CD4-positive, CD25-positive, alpha-beta regulatory T cell (primary cell): ENCODE results near the gene CEP44. TPM values are rescaled to one million over a fixed set of nuclear protein-coding genes. Genes with fewer than 3 reads are reported as not detected.
"Not testable (repeated sequence)": the region's sequence is repeated elsewhere in the genome, so short reads cannot be mapped to it uniquely, and the experiment has no call there.

Experiments
- ATAC-seq, 2 donors: fragments of 150-1000 bp; cut with Tn5 transposase; one replicate each; pipeline ENCODE4 v1.10.0; 2021; ENCODE audit warnings: low read depth in 2 of 2, moderate number of reproducible peaks in 2 of 2, moderate library complexity in 1 of 2
- DNase-seq, 3 donors: peaks; one replicate each; pipeline versions ENCODE4 v3.0.0 to v3.0.0-alpha.2; 2012 to 2022; ENCODE audit warnings: mixed read lengths in 1 of 3
- H3K27ac ChIP-seq: one replicate; pipeline ENCODE4 v1.7.0; 2013; ENCODE audit warnings: mild to moderate bottlenecking, low read length; ENCODE audit not compliant: insufficient read depth, poor library complexity, severe bottlenecking
- H3K27me3 ChIP-seq: one replicate; pipeline ENCODE4 v1.7.0; 2013; ENCODE audit warnings: low read length; ENCODE audit not compliant: control insufficient read depth, insufficient read depth
- H3K36me3 ChIP-seq: one replicate; pipeline ENCODE4 v1.7.0; 2013; ENCODE audit warnings: mild to moderate bottlenecking, low read length, moderate library complexity; ENCODE audit not compliant: control insufficient read depth, insufficient read depth
- H3K4me1 ChIP-seq: 2 replicates; pipeline ENCODE4 v1.7.0; 2013; ENCODE audit warnings: mild to moderate bottlenecking, low read length; ENCODE audit not compliant: insufficient read depth, control insufficient read depth, poor library complexity, severe bottlenecking
- H3K4me3 ChIP-seq: one replicate; pipeline ENCODE4 v1.7.0; 2013; ENCODE audit warnings: low read depth, mild to moderate bottlenecking, low read length, moderate library complexity
- H3K9me3 ChIP-seq, 2 experiments: 1 replicate in 1 of 2; 2 replicates in 1 of 2; pipeline ENCODE4 v1.7.0; 2013; ENCODE audit warnings: low read length in 2 of 2, mild to moderate bottlenecking in 1 of 2, moderate library complexity in 1 of 2; ENCODE audit not compliant: control insufficient read depth in 2 of 2
- H3K27ac Mint-ChIP-seq, 3 donors: one replicate each; pipeline ENCODE4 v1.8.0; 2020 to 2022; ENCODE audit warnings: mild to moderate bottlenecking in 3 of 3, mixed read lengths in 3 of 3, moderate library complexity in 2 of 3
- H3K27me3 Mint-ChIP-seq: one replicate; pipeline ENCODE4 v1.8.0; 2022; ENCODE audit warnings: mild to moderate bottlenecking, mixed read lengths
- H3K36me3 Mint-ChIP-seq: one replicate; pipeline ENCODE4 v1.8.0; 2020; ENCODE audit warnings: mixed read lengths
- H3K4me1 Mint-ChIP-seq, 4 donors: one replicate each; pipeline ENCODE4 v1.8.0; 2020 to 2022; ENCODE audit warnings: mixed read lengths in 4 of 4, mild to moderate bottlenecking in 1 of 4
- H3K4me3 Mint-ChIP-seq, 4 donors: one replicate each; pipeline ENCODE4 v1.8.0; 2020 to 2022; ENCODE audit warnings: mild to moderate bottlenecking in 4 of 4, mixed read lengths in 4 of 4, moderate library complexity in 3 of 4
- H3K9me3 Mint-ChIP-seq, 7 donors: one replicate each; pipeline ENCODE4 v1.8.0; 2020 to 2022; ENCODE audit warnings: mixed read lengths in 7 of 7, mild to moderate bottlenecking in 3 of 7, moderate library complexity in 2 of 7
- polyA plus RNA-seq, 4 donors: library from polyadenylated mRNA; unstranded; fragments of 300-500 nt; fragmentation: Illumina TruSeq; gene quantifications; one replicate each; pipeline ENCODE4 v1.2.3, GENCODE V29; 2021
- total RNA-seq: library from RNA; stranded (reverse); gene quantifications from one replicate; pipeline ENCODE4 v1.2.3, GENCODE V29; 2022

The CEP44 gene
- total and polyA plus RNA-seq, 5 donors from 2014 or later = 8.8 to 32.2 (median 15.1) TPM

GRCh38 chr4:174294641-174295040, 10.9 kb downstream of the CEP44 start:
- not testable (repeated sequence) for ATAC-seq, DNase-seq, H3K27ac Mint-ChIP-seq, H3K4me1 ChIP-seq, H3K27me3 ChIP-seq, H3K4me3 ChIP-seq, H3K27ac ChIP-seq, H3K27me3 Mint-ChIP-seq, H3K4me3 Mint-ChIP-seq
- Histone ChIP-seq H3K36me3 (peaks cover 15% of the 10 kb centered on the region), H3K9me3 (peaks cover 16 to 21% of the 10 kb centered on the region in 2 experiments)
- Mint-ChIP-seq H3K36me3 (peaks cover 34% of the 10 kb centered on the region), H3K4me1 (peaks cover 10 to 44% (median 18%) of the 10 kb centered on the region in 4 donors), H3K9me3 (peaks cover 4 to 22% (median 10%) of the 10 kb centered on the region in 7 donors)

- H3K36me3 ChIP-seq = peaks cover 16% of the 10 kb centered on the region
- Mint-ChIP-seq H3K9me3 (peaks cover 4 to 22% (median 10%) of the 10 kb centered on the region in 7 donors), H3K36me3 (peaks cover 38% of the 10 kb centered on the region), H3K4me1 (peaks cover 10 to 47% (median 21%) of the 10 kb centered on the region in 4 donors)
- not testable (repeated sequence) for H3K4me3 Mint-ChIP-seq, H3K27ac ChIP-seq, DNase-seq, H3K27me3 Mint-ChIP-seq, H3K27ac Mint-ChIP-seq, H3K4me3 ChIP-seq, H3K27me3 ChIP-seq, H3K4me1 ChIP-seq, ATAC-seq
- H3K9me3 ChIP-seq = peaks cover 16 to 21% of the 10 kb centered on the region in 2 experiments
Observed at GRCh38 chr4:174295142-174295541, 11.4 kb downstream of the CEP44 start.

- no peaks in the 10 kb centered on the region for H3K9me3 ChIP-seq
- peaks cover 46% of the 10 kb centered on the region for H3K36me3 Mint-ChIP-seq
- peaks cover 28% of the 10 kb centered on the region for H3K36me3 ChIP-seq
- no peaks in the 10 kb centered on the region for H3K4me1 ChIP-seq
- no peak overlapping the region for H3K4me3 Mint-ChIP-seq
- H3K27ac ChIP-seq = no peak overlapping the region
- H3K27me3 Mint-ChIP-seq = no peaks in the 10 kb centered on the region
- peaks cover 10 to 23% (median 16%) of the 10 kb centered on the region in 4 donors for H3K4me1 Mint-ChIP-seq
- DNase-seq (no peak), ATAC-seq (no peak)
- H3K27ac Mint-ChIP-seq = no peak overlapping the region
- no peaks in the 10 kb centered on the region for H3K9me3 Mint-ChIP-seq
- H3K4me3 ChIP-seq = no peak overlapping the region
- no peaks in the 10 kb centered on the region for H3K27me3 ChIP-seq
Observed at GRCh38 chr4:174303687-174304086, 20.0 kb downstream of the CEP44 start.

GRCh38 chr4:174304664-174305063, 21.0 kb downstream of the CEP44 start:
- Histone ChIP-seq H3K36me3 (peaks cover 35% of the 10 kb centered on the region), H3K27ac (no peak overlapping the region), H3K4me1 (no peaks in the 10 kb centered on the region), H3K27me3 (no peaks in the 10 kb centered on the region), H3K9me3 (no peaks in the 10 kb centered on the region), H3K4me3 (no peak overlapping the region)
- Mint-ChIP-seq H3K27me3 (no peaks in the 10 kb centered on the region), H3K4me3 (no peak overlapping the region), H3K4me1 (peaks cover 10 to 17% (median 15%) of the 10 kb centered on the region in 4 donors), H3K9me3 (no peaks in the 10 kb centered on the region), H3K36me3 (peaks cover 49% of the 10 kb centered on the region), H3K27ac (no peak overlapping the region)
- DNase-seq (no peak), ATAC-seq (no peak)

- no peak for ATAC-seq
- H3K4me3 ChIP-seq = no peak overlapping the region
- no peaks in the 10 kb centered on the region for H3K4me1 ChIP-seq
- no peak for DNase-seq
- Mint-ChIP-seq H3K27me3 (no peaks in the 10 kb centered on the region), H3K4me3 (no peak overlapping the region), H3K9me3 (no peaks in the 10 kb centered on the region), H3K36me3 (peaks cover 41% of the 10 kb centered on the region), H3K27ac (no peak overlapping the region), H3K4me1 (peaks cover 2 to 7% (median 7%) of the 10 kb centered on the region in 4 donors)
- H3K27me3 ChIP-seq = no peaks in the 10 kb centered on the region
- peaks cover 39% of the 10 kb centered on the region for H3K36me3 ChIP-seq
- H3K9me3 ChIP-seq = no peaks in the 10 kb centered on the region
- H3K27ac ChIP-seq = no peak overlapping the region
Observed at GRCh38 chr4:174305961-174306360, 22.2 kb downstream of the CEP44 start.

- H3K9me3 Mint-ChIP-seq = no peaks in the 10 kb centered on the region
- H3K27me3 ChIP-seq = no peaks in the 10 kb centered on the region
- H3K4me1 Mint-ChIP-seq = peaks cover 0 to 7% (median 2%) of the 10 kb centered on the region in 4 donors
- H3K4me3 Mint-ChIP-seq = no peak overlapping the region
- DNase-seq = no peak
- no peaks in the 10 kb centered on the region for H3K9me3 ChIP-seq
- H3K27ac Mint-ChIP-seq = no peak overlapping the region
- no peak overlapping the region for H3K4me3 ChIP-seq
- H3K27ac ChIP-seq = no peak overlapping the region
- no peak for ATAC-seq
- H3K4me1 ChIP-seq = no peaks in the 10 kb centered on the region
- no peaks in the 10 kb centered on the region for H3K27me3 Mint-ChIP-seq
- H3K36me3 ChIP-seq = peaks cover 43% of the 10 kb centered on the region
- peaks cover 39% of the 10 kb centered on the region for H3K36me3 Mint-ChIP-seq
Observed at GRCh38 chr4:174307694-174308093, 24.0 kb downstream of the CEP44 start.

- no peak overlapping the region for H3K4me3 ChIP-seq
- peaks cover 0 to 11% (median 3%) of the 10 kb centered on the region in 4 donors for H3K4me1 Mint-ChIP-seq
Observed at GRCh38 chr4:174312993-174313392, 29.3 kb downstream of the CEP44 start.

GRCh38 chr4:174314274-174314673, 30.6 kb downstream of the CEP44 start:
- Mint-ChIP-seq H3K4me3 (no peak overlapping the region), H3K9me3 (no peaks in the 10 kb centered on the region), H3K27me3 (no peaks in the 10 kb centered on the region), H3K27ac (no peak overlapping the region), H3K36me3 (peaks cover 12% of the 10 kb centered on the region), H3K4me1 (peaks cover 0 to 11% (median 2%) of the 10 kb centered on the region in 4 donors)
- peaks cover 43% of the 10 kb centered on the region for H3K36me3 ChIP-seq
- no peak overlapping the region for H3K4me3 ChIP-seq
- H3K27ac ChIP-seq = no peak overlapping the region
- no peaks in the 10 kb centered on the region for H3K9me3 ChIP-seq
- ATAC-seq = no peak
- no peaks in the 10 kb centered on the region for H3K27me3 ChIP-seq
- H3K4me1 ChIP-seq = no peaks in the 10 kb centered on the region
- no peak for DNase-seq

More at GRCh38 chr4:174312993-174313392, 29.3 kb downstream of the CEP44 start:
- no peak overlapping the region for H3K27ac ChIP-seq
- no peaks in the 10 kb centered on the region for H3K27me3 Mint-ChIP-seq
- H3K36me3 ChIP-seq = peaks cover 47% of the 10 kb centered on the region
- H3K9me3 ChIP-seq = no peaks in the 10 kb centered on the region
- no peaks in the 10 kb centered on the region for H3K9me3 Mint-ChIP-seq
- peak overlapping the region; percentile 22 to 89 (median 47) for H3K27ac Mint-ChIP-seq
- no peak overlapping the region for H3K4me3 Mint-ChIP-seq
- no peak for ATAC-seq
- no peaks in the 10 kb centered on the region for H3K27me3 ChIP-seq
- H3K36me3 Mint-ChIP-seq = peaks cover 25% of the 10 kb centered on the region
- DNase-seq = no peak
- H3K4me1 ChIP-seq = no peaks in the 10 kb centered on the region
